Caco-2 (cell line): ENCODE data around the gene TLR4. TPM values are rescaled to one million over a fixed set of nuclear protein-coding genes. Genes with fewer than 3 reads are reported as not detected.

Source experiments
- BruUV-seq: library from RNA; stranded (reverse); fragments of 400-500 nt; replicated peaks from 2 replicates; lab custom pipeline; 2021; lab: Mats Ljungman, UMichigan
- CTCF ChIA-PET: fragments of 300-600 bp; sonication (Branson Sonifier 250); formaldehyde crosslinking; loops from one replicate; lab custom pipeline; 2022; ENCODE audit warnings: antibody characterized with exemption; lab: Charles Lee
- POLR2A ChIA-PET: fragments of 300-600 bp; sonication (Branson Sonifier 250); formaldehyde crosslinking; loops from one replicate; lab custom pipeline; 2022; ENCODE audit warnings: antibody characterized with exemption; lab: Charles Lee
- DNase-seq, 2 experiments: peaks; one replicate each; pipeline versions ENCODE4 v3.0.0 to v3.0.0-alpha.2; 2020 to 2022
- H3K27me3 ChIP-seq: replicated peaks from 2 replicates; pipeline ENCODE4 v1.6.0; 2011; ENCODE audit warnings: low read length; ENCODE audit not compliant: control insufficient read depth, insufficient read depth
- H3K36me3 ChIP-seq: 2 replicates; pipeline ENCODE4 v1.5.1; 2011; ENCODE audit warnings: low read length; ENCODE audit not compliant: control insufficient read depth, insufficient read depth
- H3K4me1 ChIP-seq: fragments of 250-450 bp; sonication (Bioruptor Pico); 2 replicates; pipeline ENCODE4 v1.5.1; 2020; ENCODE audit warnings: mild to moderate bottlenecking
- H3K4me3 ChIP-seq: 2 replicates; pipeline ENCODE4 v1.5.1; 2011; ENCODE audit warnings: low read depth, mild to moderate bottlenecking, control low read depth, low read length
- H3K9me3 ChIP-seq: fragments of 250-450 bp; sonication (Bioruptor Pico); 2 replicates; pipeline ENCODE4 v1.5.1; 2020; ENCODE audit warnings: mild to moderate bottlenecking, moderate library complexity
- H3K27ac Mint-ChIP-seq: one replicate; pipeline ENCODE4 v1.8.0; 2022; ENCODE audit warnings: mixed read lengths; ENCODE audit not compliant: unreplicated experiment
- H3K27me3 Mint-ChIP-seq: one replicate; pipeline ENCODE4 v1.8.0; 2022; ENCODE audit warnings: mixed read lengths; ENCODE audit not compliant: insufficient read depth, unreplicated experiment
- H3K36me3 Mint-ChIP-seq: one replicate; pipeline ENCODE4 v1.8.0; 2022; ENCODE audit warnings: mild to moderate bottlenecking, mixed read lengths; ENCODE audit not compliant: insufficient read depth, unreplicated experiment
- H3K4me1 Mint-ChIP-seq: one replicate; pipeline ENCODE4 v1.8.0; 2022; ENCODE audit warnings: low read depth, mixed read lengths; ENCODE audit not compliant: unreplicated experiment
- H3K4me3 Mint-ChIP-seq: one replicate; pipeline ENCODE4 v1.8.0; 2022; ENCODE audit warnings: mild to moderate bottlenecking, moderate library complexity, mixed read lengths; ENCODE audit not compliant: unreplicated experiment
- H3K9me3 Mint-ChIP-seq: one replicate; pipeline ENCODE4 v1.8.0; 2022; ENCODE audit warnings: mixed read lengths; ENCODE audit not compliant: unreplicated experiment
- intact Hi-C: fragments of 100-400 bp; cut with micrococcal nuclease; formaldehyde crosslinking; loops from one replicate; pipeline ENCODE4 v1.10.0; 2022; ENCODE audit not compliant: unreplicated experiment
- total RNA-seq: library from RNA; stranded (reverse); gene quantifications from 2 replicates; pipeline ENCODE4 v1.2.3, GENCODE V29; 2022
- TF ChIP-seq, protein P1 (sequence below), 2 experiments: fragments of 200-600 bp in 1 of 2; IDR thresholded peaks; 1 replicate in 1 of 2; 2 replicates in 1 of 2; pipeline versions ENCODE4 v1.5.1 to v1.8.0; 2011 to 2022; ENCODE audit warnings: antibody characterized with exemption in 1 of 2, control low read depth in 1 of 2, inconsistent platforms in 1 of 2, low read depth in 1 of 2, low read length in 1 of 2, mild to moderate bottlenecking in 1 of 2, moderate library complexity in 1 of 2; ENCODE audit not compliant: insufficient read depth in 1 of 2, severe bottlenecking in 1 of 2, unreplicated experiment in 1 of 2

The TLR4 gene
- total RNA-seq, 1 experiment from 2014 or later = not detected

DNA sequence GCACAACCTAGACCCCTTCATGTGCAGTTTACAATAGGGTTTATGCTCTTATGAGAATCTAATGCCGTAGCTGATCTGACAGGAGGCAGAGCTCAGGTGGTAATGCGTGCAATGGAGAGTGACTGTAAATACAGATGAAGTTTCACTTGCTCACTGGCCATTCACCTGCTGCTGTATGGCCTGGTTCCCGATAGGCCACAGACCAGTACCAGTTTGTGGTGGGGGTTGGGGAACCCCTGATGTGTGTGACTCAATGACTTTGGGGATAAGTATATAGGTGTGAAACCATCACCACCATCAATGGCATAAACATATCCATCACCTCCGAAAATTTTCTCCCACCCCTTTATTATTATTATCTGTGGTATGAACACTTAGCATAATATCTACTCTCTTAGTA is 42.1 kb downstream of the TLR4 start:
- Histone ChIP-seq H3K36me3 (no peaks in the 10 kb centered on the region), H3K4me3 (no peak overlapping the region), H3K27me3 (no peaks in the 10 kb centered on the region), H3K4me1 (no peaks in the 10 kb centered on the region), H3K9me3 (no peaks in the 10 kb centered on the region)
- BruUV-seq = no TSS peak
- CTCF ChIA-PET = no interaction called here
- Mint-ChIP-seq H3K36me3 (no peaks in the 10 kb centered on the region), H3K27ac (no peak overlapping the region), H3K4me3 (no peak overlapping the region), H3K9me3 (no peaks in the 10 kb centered on the region), H3K4me1 (no peaks in the 10 kb centered on the region), H3K27me3 (peaks cover 8% of the 10 kb centered on the region)
- POLR2A ChIA-PET = no interaction called here
- intact Hi-C loops = no loop called here
- DNase-seq = no peak
- TF ChIP-seq, protein P1, sequence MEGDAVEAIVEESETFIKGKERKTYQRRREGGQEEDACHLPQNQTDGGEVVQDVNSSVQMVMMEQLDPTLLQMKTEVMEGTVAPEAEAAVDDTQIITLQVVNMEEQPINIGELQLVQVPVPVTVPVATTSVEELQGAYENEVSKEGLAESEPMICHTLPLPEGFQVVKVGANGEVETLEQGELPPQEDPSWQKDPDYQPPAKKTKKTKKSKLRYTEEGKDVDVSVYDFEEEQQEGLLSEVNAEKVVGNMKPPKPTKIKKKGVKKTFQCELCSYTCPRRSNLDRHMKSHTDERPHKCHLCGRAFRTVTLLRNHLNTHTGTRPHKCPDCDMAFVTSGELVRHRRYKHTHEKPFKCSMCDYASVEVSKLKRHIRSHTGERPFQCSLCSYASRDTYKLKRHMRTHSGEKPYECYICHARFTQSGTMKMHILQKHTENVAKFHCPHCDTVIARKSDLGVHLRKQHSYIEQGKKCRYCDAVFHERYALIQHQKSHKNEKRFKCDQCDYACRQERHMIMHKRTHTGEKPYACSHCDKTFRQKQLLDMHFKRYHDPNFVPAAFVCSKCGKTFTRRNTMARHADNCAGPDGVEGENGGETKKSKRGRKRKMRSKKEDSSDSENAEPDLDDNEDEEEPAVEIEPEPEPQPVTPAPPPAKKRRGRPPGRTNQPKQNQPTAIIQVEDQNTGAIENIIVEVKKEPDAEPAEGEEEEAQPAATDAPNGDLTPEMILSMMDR (IDR thresholded peaks at IDR 0.05; ENCODE audit: insufficient read depth in 1 of 2, low read depth in 1 of 2, low read length in 1 of 2, severe bottlenecking in 1 of 2, unreplicated experiment in 1 of 2) = no peak

DNA sequence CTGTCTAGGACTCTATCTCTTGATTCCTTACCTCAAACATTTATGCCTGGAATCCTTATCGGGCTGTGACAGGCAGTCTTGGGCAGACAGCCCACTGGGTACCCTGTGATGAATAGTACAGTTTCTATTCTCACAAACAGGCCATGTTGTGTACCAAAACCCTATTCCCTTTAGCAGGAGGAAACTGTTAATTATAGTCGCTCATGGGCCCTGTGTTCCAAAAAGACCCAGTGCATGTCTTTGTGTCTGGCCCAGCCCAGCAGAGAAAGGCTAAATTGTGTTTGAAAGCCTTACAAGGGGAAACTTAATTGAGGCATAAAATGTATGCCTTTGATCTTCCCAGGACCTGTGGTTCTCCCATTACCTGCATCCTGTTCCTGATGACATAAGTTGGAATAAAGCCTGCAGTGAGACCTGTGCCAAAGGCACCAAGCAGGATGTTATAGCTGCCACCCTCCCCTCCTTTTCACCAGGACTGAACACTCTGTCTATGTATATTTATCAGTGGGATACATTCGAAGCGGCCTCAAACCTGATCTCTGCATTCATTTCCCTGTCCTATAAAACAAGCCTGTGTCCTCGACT is 43.3 kb downstream of the TLR4 start:
- Histone ChIP-seq H3K9me3 (no peaks in the 10 kb centered on the region), H3K36me3 (no peaks in the 10 kb centered on the region), H3K4me1 (no peaks in the 10 kb centered on the region), H3K27me3 (no peaks in the 10 kb centered on the region), H3K4me3 (no peak overlapping the region)
- peaks cover 13% of the 10 kb centered on the region for H3K27me3 Mint-ChIP-seq
- no peaks in the 10 kb centered on the region for H3K9me3 Mint-ChIP-seq
- no peaks in the 10 kb centered on the region for H3K36me3 Mint-ChIP-seq
- DNase-seq = no peak
- TF ChIP-seq, protein P1 (IDR thresholded peaks at IDR 0.05; ENCODE audit: insufficient read depth in 1 of 2, low read depth in 1 of 2, low read length in 1 of 2, severe bottlenecking in 1 of 2, unreplicated experiment in 1 of 2) = no peak
- intact Hi-C loops = no loop called here
- no peaks in the 10 kb centered on the region for H3K4me1 Mint-ChIP-seq
- ChIA-PET POLR2A (no interaction called here), CTCF (no interaction called here)
- BruUV-seq = no TSS peak
- H3K4me3 Mint-ChIP-seq = no peak overlapping the region
- no peak overlapping the region for H3K27ac Mint-ChIP-seq

DNA sequence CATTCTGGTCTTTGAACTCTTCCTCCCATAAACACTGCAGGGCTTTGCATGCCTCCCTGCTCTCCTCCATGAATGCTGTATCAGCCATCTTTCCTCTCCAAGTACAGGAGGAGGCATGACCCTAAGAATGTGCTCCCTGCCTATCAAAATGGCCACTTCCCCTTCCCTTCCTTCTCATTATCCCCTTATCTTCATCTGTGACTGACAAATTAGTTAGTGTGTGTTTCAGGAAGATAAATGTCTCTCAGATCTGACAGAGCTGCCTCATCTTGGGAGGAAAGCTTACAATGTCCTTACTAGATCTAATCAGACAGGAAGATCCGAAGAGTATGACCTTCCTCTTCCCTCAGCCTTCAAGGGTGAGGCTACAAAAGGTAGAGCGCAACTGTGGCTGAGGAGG is 46.2 kb downstream of the TLR4 start:
- Mint-ChIP-seq H3K4me1 (no peaks in the 10 kb centered on the region), H3K27ac (no peak overlapping the region), H3K36me3 (no peaks in the 10 kb centered on the region), H3K4me3 (no peak overlapping the region), H3K27me3 (peaks cover 9% of the 10 kb centered on the region), H3K9me3 (no peaks in the 10 kb centered on the region)
- ChIA-PET POLR2A (no interaction called here), CTCF (no interaction called here)
- Histone ChIP-seq H3K4me1 (no peaks in the 10 kb centered on the region), H3K36me3 (no peaks in the 10 kb centered on the region), H3K4me3 (no peak overlapping the region), H3K9me3 (no peaks in the 10 kb centered on the region), H3K27me3 (no peaks in the 10 kb centered on the region)
- no peak for DNase-seq
- TF ChIP-seq, protein P1 (IDR thresholded peaks at IDR 0.05; ENCODE audit: insufficient read depth in 1 of 2, low read depth in 1 of 2, low read length in 1 of 2, severe bottlenecking in 1 of 2, unreplicated experiment in 1 of 2) = no peak
- intact Hi-C loops = no loop called here
- no TSS peak for BruUV-seq
